GM12892 (cell line): ENCODE results near the gene APBA2.

Experiments
- DNase-seq: peaks from one replicate; pipeline ENCODE4 v3.0.0; 2011; ENCODE audit not compliant: insufficient read length
- FAIRE-seq: peaks from 2 replicates; lab custom pipeline; 2011; peaks lifted over from hg19 to GRCh38; lab: Jason Lieb, UNC
- POLR2A ChIP-seq: IDR thresholded peaks from 2 replicates; pipeline ENCODE4 v1.6.1; 2011; ENCODE audit warnings: low read depth, low read length, control low read depth
- POLR2AphosphoS5 ChIP-seq: IDR thresholded peaks from 2 replicates; pipeline ENCODE4 v1.6.1; 2011; ENCODE audit warnings: low read depth, low read length, control low read depth
- TAF1 ChIP-seq: IDR thresholded peaks from 2 replicates; pipeline ENCODE4 v1.6.1; 2011; ENCODE audit warnings: low read depth, mild to moderate bottlenecking, control low read depth, low read length, borderline replicate concordance

APBA2 gene

DNA sequence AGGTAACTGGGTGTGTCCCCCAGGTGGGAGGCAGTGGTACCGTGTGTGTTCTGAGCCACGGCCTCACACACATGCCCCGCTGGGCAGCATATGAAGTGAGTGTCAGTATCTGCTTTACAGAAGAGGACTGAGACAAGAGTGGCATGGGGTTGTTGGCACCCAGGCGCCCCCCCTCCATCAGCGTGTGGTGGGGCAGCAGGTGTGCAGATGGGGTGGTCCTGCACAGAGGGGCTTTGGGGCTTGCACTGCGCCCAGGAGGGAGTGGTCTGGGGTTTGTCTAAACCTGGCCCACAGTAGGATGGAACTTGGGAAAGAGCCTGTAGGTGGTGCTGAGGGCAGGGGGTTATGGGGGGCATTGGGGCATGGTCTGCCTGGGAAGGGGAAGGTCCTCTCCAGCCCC is 176.0 kb downstream of the APBA2 start:
- FAIRE-seq (no peak), DNase-seq (no peak)
- TF ChIP-seq POLR2A (no peak), POLR2AphosphoS5 (no peak), TAF1 (no peak)

DNA sequence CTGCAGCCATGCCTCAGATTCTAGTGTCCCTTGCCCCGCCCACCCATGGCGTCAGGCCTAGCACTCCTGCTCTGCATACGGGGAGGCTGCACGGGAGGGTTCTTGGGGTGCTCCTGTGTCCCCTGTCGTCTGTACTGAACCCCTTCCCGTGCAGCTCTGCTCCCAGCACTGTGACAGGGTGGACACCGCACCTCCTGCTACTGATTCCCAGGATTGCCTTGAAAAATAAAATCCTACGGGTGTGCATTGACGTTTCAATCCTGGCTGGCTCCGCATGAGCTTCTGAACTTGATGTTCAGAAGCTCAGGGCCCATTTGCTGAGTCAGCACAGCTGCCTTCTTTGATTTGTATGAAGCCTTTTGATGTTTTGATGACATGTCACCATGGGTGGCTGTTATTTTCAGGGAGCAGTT is 176.4 kb downstream of the APBA2 start:
- FAIRE-seq (no peak), DNase-seq (no peak)
- TF ChIP-seq TAF1 (no peak), POLR2A (no peak)

GRCh38 chr15:29062626-29063025 is 176.9 kb downstream of the APBA2 start:
- FAIRE-seq = no peak
- no peak for TF ChIP-seq POLR2AphosphoS5
- no peak for TF ChIP-seq TAF1
- no peak for TF ChIP-seq POLR2A
- DNase-seq = no peak

- no peak for FAIRE-seq
These were observed 177.9 kb downstream of the APBA2 start for GRCh38 chr15:29063646-29064045.

DNA sequence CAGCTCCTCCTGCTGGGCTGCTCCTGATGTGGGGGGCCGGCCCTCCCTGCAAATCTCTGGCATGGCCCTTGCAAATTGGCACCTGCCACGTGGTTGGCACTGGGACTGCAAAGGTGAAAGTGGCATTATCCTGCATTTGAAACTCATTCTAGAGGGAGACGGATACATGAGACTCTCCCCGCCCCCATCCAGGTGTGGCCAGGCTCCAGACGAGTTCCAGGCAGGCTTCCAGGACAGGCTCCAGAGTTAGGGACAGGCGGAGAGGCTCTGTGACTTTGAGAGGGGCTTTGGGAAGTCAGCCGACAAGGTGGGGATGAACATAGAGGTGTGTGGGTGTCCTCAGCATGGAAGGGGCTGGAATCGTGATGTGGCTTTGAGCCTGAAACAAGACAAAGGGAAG is 178.5 kb downstream of the APBA2 start:
- FAIRE-seq = no peak
- DNase-seq = no peak
- TF ChIP-seq TAF1 = no peak

More at GRCh38 chr15:29063646-29064045, 177.9 kb downstream of the APBA2 start:
- TF ChIP-seq POLR2A = no peak
- TF ChIP-seq TAF1 = no peak
- DNase-seq = no peak

DNA sequence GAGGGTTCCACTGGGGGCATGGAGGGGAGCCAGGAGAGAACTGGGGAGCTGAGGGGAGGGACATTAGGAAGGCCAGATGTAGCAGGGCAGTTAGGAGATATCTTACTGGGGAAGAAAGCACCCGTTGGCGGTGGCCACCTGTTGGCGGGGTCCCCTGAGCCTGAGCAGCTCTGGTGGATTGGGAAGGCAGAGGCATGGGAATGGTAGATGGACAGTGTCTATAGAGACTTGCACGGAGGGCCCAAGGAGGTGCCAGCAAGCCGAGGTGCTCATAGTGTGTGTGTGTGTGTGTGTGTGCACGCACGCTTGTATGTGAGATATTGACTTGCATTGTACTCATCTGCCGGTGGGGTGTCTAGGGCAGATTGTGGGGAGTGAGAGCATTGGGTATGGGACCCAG is 179.0 kb downstream of the APBA2 start:
- FAIRE-seq (no peak), DNase-seq (no peak)
- no peak for TF ChIP-seq TAF1
- TF ChIP-seq POLR2A = no peak
- TF ChIP-seq POLR2AphosphoS5 = no peak

DNA sequence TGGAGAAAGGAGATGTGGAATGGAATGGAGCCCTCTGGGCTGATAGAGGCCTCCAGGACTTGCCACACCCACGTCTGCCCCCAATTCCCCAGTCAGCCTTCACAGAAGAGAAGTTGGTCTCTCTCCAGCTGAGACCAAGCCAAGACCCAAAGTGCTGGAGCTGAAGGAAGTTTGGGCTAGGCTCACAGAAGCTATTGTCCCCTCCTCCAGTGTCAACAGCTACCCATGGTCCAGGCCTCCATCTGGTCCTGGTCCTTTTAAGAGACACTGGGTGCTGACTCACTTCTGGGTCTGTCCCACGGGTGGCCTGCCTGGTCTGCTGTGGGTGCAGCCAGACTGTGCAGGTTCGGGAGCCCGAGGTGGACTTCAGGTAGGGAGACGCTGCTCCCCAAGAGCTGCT is 179.8 kb downstream of the APBA2 start:
- FAIRE-seq (no peak), DNase-seq (no peak)
- TF ChIP-seq POLR2AphosphoS5 = no peak
- no peak for TF ChIP-seq POLR2A
- no peak for TF ChIP-seq TAF1

- no peak for FAIRE-seq
- TF ChIP-seq POLR2A (no peak), POLR2AphosphoS5 (no peak), TAF1 (no peak)
- no peak for DNase-seq
These were observed 180.5 kb downstream of the APBA2 start for GRCh38 chr15:29066310-29066709.

DNA sequence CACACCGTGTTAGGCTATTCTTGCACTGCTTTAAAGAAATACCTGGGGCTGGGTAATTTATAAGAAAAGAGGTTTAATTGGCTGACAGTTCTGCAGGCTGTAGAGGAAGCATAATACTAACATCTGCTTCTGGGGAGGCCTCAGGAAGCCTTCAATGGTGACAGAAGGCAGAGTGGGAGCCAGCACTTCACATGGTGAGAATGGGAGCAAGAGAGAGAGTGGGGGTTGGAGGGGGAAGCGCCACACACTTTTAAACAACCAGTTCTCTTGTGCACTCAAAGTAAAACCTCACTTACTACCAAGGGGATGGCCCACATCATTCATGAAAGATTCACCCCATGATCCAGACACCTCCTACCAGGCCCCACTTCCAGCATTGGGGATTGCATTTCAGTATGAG is 181.1 kb downstream of the APBA2 start:
- DNase-seq (no peak), FAIRE-seq (no peak)
- TF ChIP-seq POLR2AphosphoS5 (no peak), TAF1 (no peak), POLR2A (no peak)

GRCh38 chr15:29067949-29068348 is 182.2 kb downstream of the APBA2 start:
- no peak for DNase-seq
- TF ChIP-seq POLR2AphosphoS5 (no peak), TAF1 (no peak), POLR2A (no peak)
- FAIRE-seq = no peak

- DNase-seq (no peak), FAIRE-seq (no peak)
- TF ChIP-seq POLR2AphosphoS5 (no peak), POLR2A (no peak), TAF1 (no peak)
These were observed 184.9 kb downstream of the APBA2 start for GRCh38 chr15:29070471-29071231.

DNA sequence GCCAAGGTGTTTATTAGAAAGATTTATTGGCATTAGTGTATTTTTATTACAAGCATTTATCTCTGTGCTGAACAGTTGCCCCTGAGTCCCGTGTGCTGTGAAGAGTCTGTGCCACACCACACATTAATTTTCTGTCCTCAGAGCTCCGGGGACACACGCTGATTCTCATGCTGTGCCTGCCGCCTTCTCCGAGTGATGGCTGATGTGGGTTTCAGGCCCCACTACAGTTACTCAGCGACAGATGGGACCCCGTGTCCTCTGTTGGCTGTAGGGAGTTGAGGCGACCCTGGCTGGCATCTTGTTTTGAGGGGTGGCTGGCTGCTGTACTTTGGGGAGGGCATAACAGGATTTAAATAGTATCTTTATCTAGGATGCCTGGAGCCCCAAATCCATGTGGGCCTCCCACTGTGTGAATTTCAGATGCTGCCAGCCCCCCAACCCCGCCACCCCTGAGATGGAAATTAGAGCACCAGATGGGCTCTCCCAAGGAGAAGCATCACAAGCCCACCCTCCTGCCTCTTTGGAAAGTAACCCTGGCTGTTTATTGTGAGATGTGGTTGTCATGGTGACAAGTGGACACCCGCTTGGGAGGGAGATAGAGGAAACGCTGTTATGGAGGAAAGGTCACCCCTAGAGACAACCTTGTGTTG is 185.6 kb downstream of the APBA2 start:
- TF ChIP-seq TAF1 = no peak
- no peak for TF ChIP-seq POLR2A
- TF ChIP-seq POLR2AphosphoS5 = no peak
- FAIRE-seq (no peak), DNase-seq (no peak)
